Cardiac muscle cell (in vitro differentiated cells and primary cell): ENCODE measurements around the gene CES5A. TPM values are rescaled to one million over a fixed set of nuclear protein-coding genes. Genes with fewer than 3 reads are reported as not detected.

Experiments
- DNase-seq, 2 donors: peaks; one replicate each; pipeline versions ENCODE4 v3.0.0 to v3.0.0-alpha.2; 2010 to 2017; ENCODE audit warnings: low read depth in 1 of 2, low spot score in 1 of 2
- H3K27ac ChIP-seq: fragments of 200-600 bp; sonication (generic); 2 replicates; pipeline ENCODE4 v1.5.1; 2016
- H3K27me3 ChIP-seq: fragments of 200-600 bp; sonication (generic); 2 replicates; pipeline ENCODE4 v1.6.0; 2016; ENCODE audit warnings: control low read depth
- H3K36me3 ChIP-seq: fragments of 200-600 bp; sonication (generic); 2 replicates; pipeline ENCODE4 v1.5.1; 2016; ENCODE audit warnings: control low read depth
- H3K4me1 ChIP-seq: fragments of 200-600 bp; sonication (generic); 2 replicates; pipeline ENCODE4 v1.8.1; 2017; ENCODE audit warnings: low read depth, mild to moderate bottlenecking, mixed run types
- H3K4me3 ChIP-seq: fragments of 200-600 bp; sonication (generic); 2 replicates; pipeline ENCODE4 v1.5.1; 2016; ENCODE audit warnings: mild to moderate bottlenecking
- H3K9me3 ChIP-seq: fragments of 200-600 bp; sonication (generic); 2 replicates; pipeline ENCODE4 v1.5.1; 2017; ENCODE audit warnings: low read depth, mild to moderate bottlenecking, control low read depth
- CTCF ChIP-seq: IDR thresholded peaks from 2 replicates; pipeline ENCODE4 v1.5.1; 2012; ENCODE audit warnings: low read depth, mild to moderate bottlenecking, low read length
- polyA plus RNA-seq: library from polyadenylated mRNA; unstranded; fragments of >200 nt; fragmentation: Nextera tagmentation; extraction: Ambion mirVana; gene quantifications from 2 replicates; pipeline ENCODE4 v1.2.1, GENCODE V29; 2016
- total RNA-seq: library from RNA; depleted of rRNA; stranded (reverse); fragments of >200 nt; gene quantifications from 2 replicates; pipeline ENCODE4 v1.2.3, GENCODE V29; 2016

CES5A gene
- total and polyA plus RNA-seq, 2 experiments from 2014 or later, result not detected

GRCh38 chr16:55825115-55825728 is 50.0 kb downstream of the CES5A start:
- no peaks in the 10 kb centered on the region for H3K36me3 ChIP-seq
- H3K27ac ChIP-seq, result no peak overlapping the region
- no peaks in the 10 kb centered on the region for H3K4me1 ChIP-seq
- peaks cover 6% of the 10 kb centered on the region for H3K27me3 ChIP-seq
- H3K9me3 ChIP-seq, result no peaks in the 10 kb centered on the region
- H3K4me3 ChIP-seq, result no peak overlapping the region
- TF ChIP-seq CTCF, result no peak
- no peak for DNase-seq

- H3K27me3 ChIP-seq, result peaks cover 6% of the 10 kb centered on the region
- H3K4me1 ChIP-seq, result no peaks in the 10 kb centered on the region
- H3K4me3 ChIP-seq, result no peak overlapping the region
- H3K9me3 ChIP-seq, result no peaks in the 10 kb centered on the region
- no peak overlapping the region for H3K27ac ChIP-seq
- TF ChIP-seq CTCF, result no peak
- DNase-seq, result no peak
- H3K36me3 ChIP-seq, result no peaks in the 10 kb centered on the region
Observed at GRCh38 chr16:55824473-55825000, 50.6 kb downstream of the CES5A start.

- Histone ChIP-seq H3K4me3 (no peak overlapping the region), H3K27me3 (peaks cover 6% of the 10 kb centered on the region), H3K36me3 (no peaks in the 10 kb centered on the region), H3K9me3 (no peaks in the 10 kb centered on the region), H3K4me1 (no peaks in the 10 kb centered on the region), H3K27ac (no peak overlapping the region)
- TF ChIP-seq CTCF, result no peak
- DNase-seq, result no peak
Observed at GRCh38 chr16:55822280-55822810, 52.8 kb downstream of the CES5A start.

GRCh38 chr16:55821210-55821609 is 54.0 kb downstream of the CES5A start:
- no peak for TF ChIP-seq CTCF
- Histone ChIP-seq H3K27me3 (peaks cover 1% of the 10 kb centered on the region), H3K4me1 (no peaks in the 10 kb centered on the region)

DNA sequence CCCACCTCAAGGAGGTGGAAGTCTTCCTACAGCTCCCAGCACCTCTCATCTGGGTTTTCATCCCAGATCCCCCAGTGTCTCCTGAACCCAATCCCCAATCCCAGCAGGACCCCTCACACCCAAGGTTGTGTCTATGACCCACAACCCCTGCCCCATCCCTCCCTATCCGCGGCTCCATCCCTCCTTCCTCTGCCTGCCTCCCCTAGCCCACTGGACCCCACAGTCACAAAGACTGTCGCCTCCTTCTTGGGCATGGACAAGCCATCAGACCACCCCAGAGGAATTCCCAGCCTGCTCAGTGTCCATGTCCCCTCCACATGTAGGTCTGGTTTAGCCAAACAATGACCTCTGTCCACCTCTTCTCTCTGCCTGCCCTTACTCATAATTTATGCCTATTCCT is 54.6 kb downstream of the CES5A start:
- DNase-seq, result no peak
- no peak overlapping the region for H3K4me3 ChIP-seq
- no peaks in the 10 kb centered on the region for H3K27me3 ChIP-seq
- H3K4me1 ChIP-seq, result no peaks in the 10 kb centered on the region
- no peaks in the 10 kb centered on the region for H3K36me3 ChIP-seq
- H3K27ac ChIP-seq, result no peak overlapping the region
- no peak for TF ChIP-seq CTCF
- no peaks in the 10 kb centered on the region for H3K9me3 ChIP-seq

More at GRCh38 chr16:55821210-55821609, 54.0 kb downstream of the CES5A start:
- Histone ChIP-seq H3K27ac (no peak overlapping the region), H3K4me3 (no peak overlapping the region), H3K9me3 (no peaks in the 10 kb centered on the region), H3K36me3 (no peaks in the 10 kb centered on the region)
- DNase-seq, result no peak
